Measurements from ENCODE around the gene SEC31B. TPM values are rescaled to one million over a fixed set of nuclear protein-coding genes. Genes with fewer than 3 reads are reported as not detected.

The SEC31B gene
- total RNA-seq, 1 experiment from 2014 or later = 6.3 TPM

GRCh38 chr10:100534726-100535125 lies 15.1 kb upstream of the SEC31B start:
- H3K56ac ChIP-seq (ENCODE audit: insufficient read length, low read depth, low read length) = no peak overlapping the region
- H2BK120ac ChIP-seq (ENCODE audit: low read depth, low read length, poor library complexity, severe bottlenecking) = no peak overlapping the region
- peaks cover 10% of the 10 kb centered on the region for H3K79me1 ChIP-seq (ENCODE audit: insufficient read depth, low read depth, low read length, poor library complexity, severe bottlenecking)
- no peak overlapping the region for H3K27ac ChIP-seq (ENCODE audit: insufficient read length, low read depth, low read length)
- H4K91ac ChIP-seq (ENCODE audit: insufficient read length, low read depth, low read length) = no peak overlapping the region
- H3K79me2 ChIP-seq (ENCODE audit: insufficient read depth, low read length) = peaks cover 12% of the 10 kb centered on the region; the same call in 1 of the 2 replicates
- H3K9ac ChIP-seq (ENCODE audit: extremely low read depth, insufficient read length, low read length) = no peak overlapping the region
- H4K5ac ChIP-seq (ENCODE audit: insufficient read length, low read depth, low read length) = no peak overlapping the region
- H3K23ac ChIP-seq (ENCODE audit: insufficient read length, low read depth, low read length) = no peak overlapping the region
- peaks cover 9 to 30% (median 23%) of the 10 kb centered on the region in 3 experiments for H3K36me3 Mint-ChIP-seq (ENCODE audit: insufficient read depth in 1 of 3, low read depth in 3 of 3)
- no peaks in the 10 kb centered on the region for H4K20me1 ChIP-seq (ENCODE audit: control insufficient read depth, insufficient read depth, insufficient read length)
- H3K9me3 ChIP-seq (ENCODE audit: control insufficient read depth, low read depth, low read length) = no peaks in the 10 kb centered on the region
- H2BK15ac ChIP-seq (ENCODE audit: low read depth, low read length) = no peak overlapping the region
- H3K4me1 Mint-ChIP-seq = peaks cover 7 to 12% of the 10 kb centered on the region in 2 experiments
- no peak overlapping the region for H2AFZ ChIP-seq (ENCODE audit: low read length)
- H3K18ac ChIP-seq (ENCODE audit: insufficient read length, low read depth, low read length) = no peak overlapping the region
- no peak overlapping the region for H2BK5ac ChIP-seq (ENCODE audit: insufficient read length, low read length)
- no peak overlapping the region for H3K27ac Mint-ChIP-seq
- H2AK5ac ChIP-seq (ENCODE audit: insufficient read length, low read length) = no peak overlapping the region
- H3K4me2 ChIP-seq (ENCODE audit: insufficient read depth, insufficient read length, low read length) = no peak overlapping the region
- H2BK20ac ChIP-seq (ENCODE audit: low read depth, low read length, poor library complexity, severe bottlenecking) = no peak overlapping the region
- no peaks in the 10 kb centered on the region for H3K27me3 ChIP-seq (ENCODE audit: insufficient read depth, low read length)
- H3K27me3 Mint-ChIP-seq (ENCODE audit: low read depth) = no peaks in the 10 kb centered on the region
- peaks cover 3% of the 10 kb centered on the region for H3K4me1 ChIP-seq (ENCODE audit: insufficient read depth, low read length)
- no peak overlapping the region for H4K8ac ChIP-seq (replicated peaks; ENCODE audit: insufficient read length, low read depth, low read length)
- WGBS (ENCODE audit: extremely low coverage, insufficient read length, low lambda C conversion rate) = no CpG with 5 or more reads among the region's 2 CpGs
- DNase-seq = no peak
- no peak for TF ChIP-seq CTCF (conservative IDR thresholded peaks at IDR 0.05)
- H3T11ph ChIP-seq (ENCODE audit: low read length) = no peak overlapping the region
- H3K9me3 Mint-ChIP-seq = no peaks in the 10 kb centered on the region
- H3K23me2 ChIP-seq (ENCODE audit: insufficient read length, low read depth, low read length, poor library complexity, severe bottlenecking) = peaks cover 9% of the 10 kb centered on the region
- no peak overlapping the region for H3K4me3 Mint-ChIP-seq
- no peak overlapping the region for H3K14ac ChIP-seq (ENCODE audit: insufficient read depth, low read length)
- H3K4ac ChIP-seq (ENCODE audit: low read depth, low read length) = no peak overlapping the region
- H2BK12ac ChIP-seq (ENCODE audit: insufficient read length, low read depth, low read length) = no peak overlapping the region
